ENCODE data around the gene RARRES2.

RARRES2 gene

GRCh38 chr7:150341263-150342120 is at the start of gene RARRES2:
TSS of gene RARRES2 (minus strand) at chr7:150341629. CDS start at chr7:150340609, 1,020 bp downstream.
- Histone ChIP-seq H3K27ac (no peak within 1 kb of the TSS), H3K4me1 (ENCODE audit: low read depth, poor library complexity, severe bottlenecking) (no peaks in the 10 kb centered on the region), H3K27me3 (ENCODE audit: insufficient read depth, low read depth) (no peaks in the 10 kb centered on the region), H3K36me3 (ENCODE audit: insufficient read depth) (no peaks in the 10 kb centered on the region), H3K79me2 (ENCODE audit: insufficient read depth, low read depth) (no peaks in the 10 kb centered on the region), H4K20me1 (ENCODE audit: insufficient read depth) (no peaks in the 10 kb centered on the region), H2AFZ (ENCODE audit: low read depth) (no peak within 1 kb of the TSS), H3K4me2 (no peak within 1 kb of the TSS), H3K9ac (no peak within 1 kb of the TSS), H3K4me3 (IDR thresholded peaks at IDR 0.05; ENCODE audit: insufficient read depth, low read depth, low read length) (no peak within 1 kb of the TSS)
- TF ChIP-seq CTCF (conservative IDR thresholded peaks at IDR 0.05; ENCODE audit: low read depth, low read length) = no peak

GRCh38 chr7:150390205-150390604 is 48.8 kb upstream of the RARRES2 start:
- H4K20me1 ChIP-seq (ENCODE audit: insufficient read depth) = no peaks in the 10 kb centered on the region
- H3K27ac ChIP-seq = no peak overlapping the region
- H3K4me1 ChIP-seq (ENCODE audit: low read depth, poor library complexity, severe bottlenecking) = peaks cover 19% of the 10 kb centered on the region
- H3K36me3 ChIP-seq (ENCODE audit: insufficient read depth) = no peaks in the 10 kb centered on the region
- H3K9ac ChIP-seq = no peak overlapping the region
- no peak overlapping the region for H3K4me3 ChIP-seq (IDR thresholded peaks at IDR 0.05; ENCODE audit: insufficient read depth, low read depth, low read length)
- H3K4me2 ChIP-seq = no peak overlapping the region
- H3K79me2 ChIP-seq (ENCODE audit: insufficient read depth, low read depth) = no peaks in the 10 kb centered on the region
- no peak overlapping the region for H2AFZ ChIP-seq (ENCODE audit: low read depth)
- TF ChIP-seq CTCF (conservative IDR thresholded peaks at IDR 0.05; ENCODE audit: low read depth, low read length) = no peak
- no peaks in the 10 kb centered on the region for H3K27me3 ChIP-seq (ENCODE audit: insufficient read depth, low read depth)

- Histone ChIP-seq H3K4me2 (no peak overlapping the region), H3K79me2 (ENCODE audit: insufficient read depth, low read depth) (no peaks in the 10 kb centered on the region), H4K20me1 (ENCODE audit: insufficient read depth) (no peaks in the 10 kb centered on the region), H3K36me3 (ENCODE audit: insufficient read depth) (no peaks in the 10 kb centered on the region), H3K27me3 (ENCODE audit: insufficient read depth, low read depth) (no peaks in the 10 kb centered on the region), H3K9ac (no peak overlapping the region), H2AFZ (ENCODE audit: low read depth) (no peak overlapping the region), H3K4me1 (ENCODE audit: low read depth, poor library complexity, severe bottlenecking) (peaks cover 22% of the 10 kb centered on the region), H3K27ac (no peak overlapping the region), H3K4me3 (IDR thresholded peaks at IDR 0.05; ENCODE audit: insufficient read depth, low read depth, low read length) (no peak overlapping the region)
- TF ChIP-seq CTCF (conservative IDR thresholded peaks at IDR 0.05; ENCODE audit: low read depth, low read length) = no peak
Measured at GRCh38 chr7:150389532-150389816, 48.0 kb upstream of the RARRES2 start.

- H3K4me2 ChIP-seq = no peak overlapping the region
- peaks cover 25% of the 10 kb centered on the region for H3K4me1 ChIP-seq (ENCODE audit: low read depth, poor library complexity, severe bottlenecking)
- no peak for TF ChIP-seq CTCF (conservative IDR thresholded peaks at IDR 0.05; ENCODE audit: low read depth, low read length)
- no peaks in the 10 kb centered on the region for H3K79me2 ChIP-seq (ENCODE audit: insufficient read depth, low read depth)
- H3K4me3 ChIP-seq (IDR thresholded peaks at IDR 0.05; ENCODE audit: insufficient read depth, low read depth, low read length) = no peak overlapping the region
- no peaks in the 10 kb centered on the region for H4K20me1 ChIP-seq (ENCODE audit: insufficient read depth)
- H2AFZ ChIP-seq (ENCODE audit: low read depth) = no peak overlapping the region
- no peak overlapping the region for H3K9ac ChIP-seq
- no peak overlapping the region for H3K27ac ChIP-seq
- H3K27me3 ChIP-seq (ENCODE audit: insufficient read depth, low read depth) = no peaks in the 10 kb centered on the region
- H3K36me3 ChIP-seq (ENCODE audit: insufficient read depth) = no peaks in the 10 kb centered on the region
Measured at GRCh38 chr7:150388709-150389531, 47.5 kb upstream of the RARRES2 start.

Data from KMS-11 (cell line).